Head of caudate nucleus (tissue), 42 donors: ENCODE results near the gene BLOC1S6.

Experiments
- DNase-seq, 42 donors: peaks; one replicate each; pipeline versions ENCODE4 v3.0.0 to v3.0.0-alpha.2; 2020 to 2021; ENCODE audit warnings: mixed read lengths in 7 of 42
- intact Hi-C: fragments of 100-400 bp; cut with DNase I; formaldehyde crosslinking; loops from one replicate; pipeline ENCODE4 v1.15.0; 2022

Gene BLOC1S6

DNA sequence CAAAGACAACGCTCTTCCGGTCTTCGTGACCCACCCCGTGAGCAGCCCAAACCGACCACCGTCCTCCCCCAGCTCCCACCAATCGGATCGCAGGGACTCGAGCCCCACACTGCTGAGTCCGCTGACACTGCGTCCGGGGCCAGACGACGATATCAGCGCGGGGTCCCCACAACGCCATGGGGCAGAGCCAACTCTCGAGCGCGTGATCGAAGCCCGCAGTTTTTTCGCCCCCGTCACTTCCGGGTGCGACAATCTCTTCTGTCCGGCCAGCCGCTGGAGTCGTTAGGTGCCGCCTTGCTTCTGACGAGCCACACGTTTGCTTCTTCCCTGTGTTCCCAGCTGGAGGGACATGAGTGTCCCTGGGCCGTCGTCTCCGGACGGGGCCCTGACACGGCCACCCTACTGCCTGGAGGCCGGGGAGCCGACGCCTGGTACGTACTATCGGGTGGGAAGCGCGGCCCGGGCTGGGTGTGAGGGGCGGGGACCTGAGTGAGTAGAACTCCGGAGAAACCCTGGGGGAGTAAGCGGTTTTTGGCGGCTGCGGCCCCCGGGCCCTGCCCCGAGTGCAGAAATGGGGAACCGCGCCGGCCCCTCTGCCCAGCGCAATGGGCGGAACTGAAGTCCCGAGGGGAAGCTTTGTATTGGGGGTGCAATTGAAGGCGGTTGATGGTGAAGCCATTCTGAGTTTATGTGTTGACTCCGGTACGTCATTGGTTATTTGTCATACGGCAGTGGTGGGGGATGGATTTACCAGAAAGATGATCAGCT is at the start of gene BLOC1S6:
TSS of gene BLOC1S6 (plus strand) at position 285 of the 768 bp plus-strand sequence. CDS start at position 350, 65 bp downstream.
- intact Hi-C loops: loop anchor here (2.0 to 10.0 kb wide), 2 partner anchors 64 to 132 kb away; partner anchors contain the start of gene SLC30A4
- peak; percentile 82 to 97 (median 92) for DNase-seq

GRCh38 chr15:45539680-45540079 is 47.5 kb upstream of the BLOC1S6 start:
- intact Hi-C loops: no loop called here
- DNase-seq: no peak

- intact Hi-C loops: no loop called here
- DNase-seq: no peak
Measured at GRCh38 chr15:45540531-45540930, 46.6 kb upstream of the BLOC1S6 start.

DNA sequence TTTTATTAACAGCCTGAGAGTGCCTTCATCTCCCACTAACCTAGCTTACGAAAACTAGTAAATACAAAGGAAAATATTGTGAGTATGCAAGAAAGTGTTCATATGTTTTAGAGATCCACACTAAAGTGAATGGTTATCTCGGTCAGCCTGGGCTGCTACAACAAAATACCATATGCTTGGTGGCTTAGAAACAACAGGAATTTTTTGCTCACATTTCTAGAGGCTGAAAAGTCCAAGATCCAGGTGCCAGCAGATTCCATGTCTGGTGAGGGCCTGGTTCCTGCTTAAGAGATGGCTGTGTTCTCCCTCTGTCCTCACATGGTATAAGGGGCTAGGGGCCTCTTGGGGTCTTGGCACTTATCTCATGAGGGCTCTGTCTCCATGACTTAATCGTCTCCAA is 44.1 kb upstream of the BLOC1S6 start:
- DNase-seq: no peak
- intact Hi-C loops: no loop called here

DNA sequence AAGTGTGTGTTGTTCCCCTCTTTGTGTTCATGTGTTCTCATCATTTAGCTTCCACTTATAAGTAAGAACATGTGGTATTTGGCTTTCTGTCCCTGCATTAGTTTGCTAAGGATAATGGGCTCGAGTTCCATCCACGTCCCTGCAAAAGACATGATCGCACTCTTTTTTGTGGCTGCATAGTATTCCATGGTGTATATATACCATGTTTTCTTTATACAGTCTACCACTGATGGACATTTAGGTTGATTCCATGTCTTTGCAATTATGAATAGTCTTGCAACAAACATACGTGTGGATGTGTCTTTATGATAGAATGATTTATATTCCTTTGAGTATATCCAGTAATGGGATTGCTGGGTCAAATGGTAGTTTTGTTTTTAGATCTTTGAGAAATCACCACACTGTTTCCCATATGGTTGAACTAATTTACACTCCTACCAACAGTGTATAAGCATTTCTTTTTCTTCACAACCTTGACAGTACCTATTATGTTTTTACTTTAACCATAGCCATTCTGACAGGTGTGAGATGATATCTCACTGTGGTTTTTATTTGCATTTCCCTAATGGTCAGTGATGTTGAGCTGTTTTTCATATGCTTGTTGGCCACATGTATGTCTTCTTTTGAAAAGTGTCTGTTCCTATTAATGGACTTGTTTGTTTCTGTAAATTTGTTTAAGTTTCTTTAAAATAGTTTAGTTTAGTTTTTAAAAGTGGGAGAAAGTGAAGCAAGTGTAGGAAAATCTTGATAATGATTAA is 42.7 kb upstream of the BLOC1S6 start:
- intact Hi-C loops: no loop called here
- no peak for DNase-seq

DNA sequence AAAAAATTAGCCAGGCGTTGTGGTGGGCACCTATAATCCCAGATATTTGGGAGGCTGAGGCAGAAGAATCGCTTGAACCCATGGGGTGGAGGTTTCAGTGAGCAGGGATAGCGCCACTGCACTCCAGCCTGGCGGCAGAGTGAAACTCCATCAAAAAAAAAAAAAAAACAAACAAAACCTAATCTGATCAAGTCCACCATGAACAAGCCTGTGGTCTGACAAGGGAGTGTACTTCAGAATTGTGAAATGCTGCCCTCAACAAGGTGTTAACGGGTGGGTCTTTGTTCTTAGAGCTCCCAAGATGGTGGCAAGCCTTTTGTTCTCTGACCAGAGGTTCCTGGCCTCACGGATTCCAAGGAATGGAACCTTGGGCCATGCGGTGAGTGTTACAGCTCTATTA is 40.4 kb upstream of the BLOC1S6 start:
- DNase-seq: no peak

DNA sequence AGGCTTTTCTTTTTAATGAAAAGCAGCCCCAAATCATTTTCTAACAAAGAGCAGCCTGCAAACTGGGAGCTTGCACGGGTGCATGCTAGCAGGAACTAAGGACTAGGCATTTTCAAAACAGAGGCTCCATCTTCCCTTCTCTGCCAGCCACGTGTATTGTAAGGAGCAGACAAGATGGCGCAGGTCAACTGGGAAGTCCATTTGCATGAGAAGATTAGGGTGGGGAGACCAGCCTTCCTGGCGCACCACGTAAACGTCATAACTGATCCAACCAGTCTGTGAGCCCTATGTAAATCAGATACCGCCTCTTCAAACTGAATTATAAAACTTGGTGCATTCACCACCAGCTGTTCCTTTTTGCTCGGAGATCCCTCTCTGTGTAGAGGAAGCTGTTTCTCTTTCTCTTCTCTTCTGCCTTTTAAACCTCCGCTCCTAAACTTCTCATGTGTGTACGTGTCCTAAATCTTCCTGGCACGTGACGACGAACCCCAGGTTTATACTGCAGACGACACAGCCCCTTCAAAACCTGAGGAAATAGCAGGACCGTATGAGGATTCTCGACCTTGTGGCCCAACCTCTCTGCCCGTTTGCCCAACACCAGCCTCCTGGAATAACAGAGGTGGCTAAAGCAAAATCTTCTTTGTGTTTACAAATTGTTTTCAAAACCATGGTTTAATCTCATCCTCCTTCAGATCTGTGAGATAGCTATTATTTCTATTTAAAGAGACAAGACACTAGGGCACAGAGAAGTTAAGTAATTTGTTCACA is 38.2 kb upstream of the BLOC1S6 start:
- no peak for DNase-seq
- intact Hi-C loops: no loop called here

More for the DNA sequence above, 40.4 kb upstream of the BLOC1S6 start:
- intact Hi-C loops: no loop called here

GRCh38 chr15:45549541-45550220 is 37.5 kb upstream of the BLOC1S6 start:
- intact Hi-C loops: no loop called here
- DNase-seq: no peak

DNA sequence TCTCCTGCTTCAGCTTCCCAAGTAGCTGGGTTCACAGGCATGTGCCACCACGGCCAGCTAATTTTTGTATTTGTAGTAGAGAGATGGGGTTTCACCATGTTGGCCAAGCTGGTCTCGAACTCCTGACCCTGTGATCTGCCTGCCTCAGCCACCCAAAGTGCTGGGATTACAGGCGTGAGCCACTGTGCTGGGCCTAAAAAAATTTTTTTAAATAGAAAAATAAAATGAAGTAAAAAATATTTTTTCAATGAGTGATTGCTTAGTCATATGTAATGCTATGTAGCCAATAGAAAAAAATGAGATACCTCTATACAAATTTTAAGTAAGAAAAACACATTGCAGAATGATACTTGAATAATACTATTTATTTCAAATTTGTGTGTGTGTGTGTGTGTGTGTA is 36.7 kb upstream of the BLOC1S6 start:
- intact Hi-C loops: no loop called here
- no peak for DNase-seq

DNA sequence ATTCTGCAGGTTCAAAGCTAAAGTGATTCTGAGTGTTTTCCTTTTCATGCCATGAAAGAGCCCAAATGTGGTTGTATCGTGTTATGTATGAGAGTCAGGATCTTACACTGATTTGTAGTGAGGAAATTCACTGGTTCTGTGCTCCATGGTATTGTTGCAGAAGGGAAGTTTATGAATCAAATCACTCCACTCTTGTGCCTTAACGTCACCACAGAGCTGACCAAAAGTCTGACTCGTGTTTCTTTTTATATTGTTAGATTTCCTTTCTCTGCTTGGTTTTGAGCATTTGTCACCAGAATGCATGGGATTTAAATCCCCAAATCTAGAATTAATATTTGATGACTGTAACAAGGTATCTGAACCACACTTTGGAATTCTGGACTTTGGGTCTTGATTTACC is 35.5 kb upstream of the BLOC1S6 start:
- intact Hi-C loops: no loop called here
- no peak for DNase-seq

GRCh38 chr15:45555934-45556608 is 31.1 kb upstream of the BLOC1S6 start:
- intact Hi-C loops: no loop called here
- no peak for DNase-seq

DNA sequence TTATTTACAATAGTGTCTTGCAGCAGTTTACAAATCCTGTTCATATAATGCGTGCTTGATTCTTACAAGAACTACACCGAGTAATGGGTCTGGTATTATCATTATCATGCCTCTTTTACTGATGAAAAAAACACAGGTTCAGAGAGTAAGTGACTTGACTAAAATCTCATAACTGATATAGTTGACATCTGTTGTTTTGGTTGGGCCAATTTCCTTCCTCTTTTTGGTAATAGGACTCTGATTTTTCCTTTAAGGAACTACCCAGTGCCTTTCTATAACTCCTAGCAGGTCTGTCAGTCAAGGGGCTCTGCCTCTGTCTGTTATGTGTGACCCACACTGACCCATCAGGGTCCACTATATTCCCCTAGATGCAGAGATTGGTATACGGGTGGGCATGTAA is 14.6 kb upstream of the BLOC1S6 start:
- intact Hi-C loops: no loop called here
- DNase-seq: no peak

- intact Hi-C loops: no loop called here
- no peak for DNase-seq
Measured at GRCh38 chr15:45573961-45574629, 13.1 kb upstream of the BLOC1S6 start.

DNA sequence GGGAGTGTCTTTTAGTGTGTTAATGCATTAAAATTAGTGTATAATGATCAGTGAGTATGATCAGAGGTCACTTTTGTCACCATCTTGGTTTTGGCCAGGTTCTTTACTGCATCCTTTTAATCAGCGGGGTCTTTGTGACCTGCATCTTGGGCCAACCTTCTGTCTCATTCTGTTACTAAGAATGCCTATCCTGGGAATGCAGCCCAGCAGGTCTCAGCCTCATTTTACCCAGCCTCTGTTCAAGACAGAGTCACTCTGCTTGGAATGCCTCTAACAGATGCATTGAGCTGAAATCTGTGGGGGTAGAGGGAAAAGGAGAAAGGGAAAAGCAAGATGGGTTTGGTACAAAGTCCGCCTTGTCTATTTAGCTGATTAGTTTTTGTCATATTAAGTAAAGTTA is 5.3 kb upstream of the BLOC1S6 start:
- intact Hi-C loops: loop anchor here (10.0 kb wide), 1 partner anchor 127 kb away; no protein-coding TSS in a partner anchor
- DNase-seq: no peak

DNA sequence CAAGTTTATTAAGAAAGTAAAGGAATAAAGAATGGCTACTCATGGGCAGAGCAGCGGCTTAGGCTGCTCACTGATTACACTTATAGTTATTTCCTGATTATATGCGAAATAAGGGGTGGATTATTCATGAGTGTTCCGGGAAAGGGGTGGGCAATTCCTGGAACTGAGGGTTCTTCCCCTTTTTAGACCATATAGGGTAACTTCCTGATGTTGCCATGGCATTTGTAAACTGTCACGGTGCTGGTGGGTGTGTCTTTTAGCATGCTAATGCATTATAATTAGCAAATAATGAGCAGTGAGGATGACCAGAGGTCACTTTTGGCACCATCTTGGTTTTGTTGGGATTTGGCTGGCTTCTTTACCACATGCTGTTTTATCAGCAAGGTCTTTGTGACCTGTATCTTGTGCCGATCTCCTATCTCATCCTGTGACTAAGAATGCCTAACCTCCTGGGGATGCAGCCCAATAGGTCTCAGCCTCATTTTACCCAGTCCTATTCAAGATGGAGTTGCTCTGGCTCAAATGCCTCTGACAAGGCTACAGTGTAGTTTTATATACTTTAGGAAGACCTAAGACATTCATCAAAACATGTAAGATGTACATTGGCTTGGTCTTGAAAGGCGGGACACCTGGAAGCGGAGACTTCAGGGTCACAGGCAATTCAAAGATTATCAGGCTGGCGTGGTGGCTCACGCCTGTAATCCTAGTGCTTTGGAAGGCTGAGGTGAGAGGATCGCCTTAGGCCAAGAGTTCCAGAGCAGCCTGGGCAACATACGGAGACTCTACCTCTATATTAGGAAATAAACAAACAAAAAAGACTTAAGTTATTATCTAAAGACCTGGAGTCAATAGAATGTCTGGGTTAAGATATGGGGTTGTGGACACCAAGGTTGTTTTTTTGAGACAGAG is 3.2 kb upstream of the BLOC1S6 start:
- intact Hi-C loops: loop anchor here (10.0 kb wide), 1 partner anchor 129 kb away; no protein-coding TSS in a partner anchor
- no peak for DNase-seq

DNA sequence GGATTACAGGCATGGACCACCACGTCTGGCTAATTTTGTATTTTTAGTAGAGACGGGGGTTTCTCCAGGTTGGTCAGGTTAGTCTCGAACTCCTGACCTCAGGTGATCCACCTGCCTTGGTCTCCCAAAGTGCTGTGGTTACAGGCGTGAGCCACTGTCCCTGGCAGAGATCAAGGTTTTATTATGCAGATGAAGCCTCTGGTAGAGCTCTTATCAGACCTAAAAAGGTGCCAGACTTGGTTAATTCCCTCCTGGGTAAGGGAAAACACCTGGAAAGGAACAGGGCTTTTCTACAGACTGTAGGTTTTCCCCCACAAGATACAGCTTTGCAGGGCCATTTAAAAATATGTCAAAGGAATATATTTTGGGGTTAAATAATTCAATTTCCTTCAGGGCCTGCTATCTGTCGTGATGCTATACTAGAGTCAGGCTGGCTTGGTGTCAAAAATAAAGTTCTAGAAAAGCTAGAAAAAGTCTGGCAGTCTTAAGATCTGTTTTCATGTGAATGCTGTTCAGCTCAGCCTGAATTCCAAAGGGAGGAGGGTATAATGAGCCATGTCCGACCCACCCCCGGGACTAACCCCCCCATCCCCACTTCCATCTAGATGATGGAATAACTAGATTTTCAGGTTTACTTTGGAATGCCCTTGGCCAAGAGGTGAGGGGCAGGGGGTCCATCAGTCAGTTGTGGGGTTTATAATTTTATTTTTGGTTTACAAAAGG is 1.9 kb upstream of the BLOC1S6 start:
- intact Hi-C loops: loop anchor here (10.0 kb wide), 1 partner anchor 130 kb away; no protein-coding TSS in a partner anchor
- no peak for DNase-seq
